GM10248 (cell line): Measurements from ENCODE around the gene NUMB.

Experiments used
- CTCF ChIA-PET: fragments of 300-600 bp; sonication (Branson Sonifier 250); formaldehyde crosslinking; extraction: SDS; loops from one replicate; lab custom pipeline; 2021; ENCODE audit warnings: antibody characterized with exemption; lab: Yijun Ruan, JAX
- POLR2A ChIA-PET: fragments of 350-650 bp; sonication (Branson Sonifier 250); formaldehyde crosslinking; extraction: SDS; loops from one replicate; lab custom pipeline; 2020; ENCODE audit warnings: antibody characterized with exemption; lab: Yijun Ruan, JAX
- DNase-seq: peaks from one replicate; pipeline ENCODE4 v3.0.0; 2012; ENCODE audit errors: extremely low spot score
- CTCF ChIP-seq: IDR thresholded peaks from 2 replicates; pipeline ENCODE4 v1.5.1; 2012; ENCODE audit warnings: mild to moderate bottlenecking, low read depth; ENCODE audit errors: extremely low read depth, missing control alignments, control extremely low read depth

NUMB gene

DNA sequence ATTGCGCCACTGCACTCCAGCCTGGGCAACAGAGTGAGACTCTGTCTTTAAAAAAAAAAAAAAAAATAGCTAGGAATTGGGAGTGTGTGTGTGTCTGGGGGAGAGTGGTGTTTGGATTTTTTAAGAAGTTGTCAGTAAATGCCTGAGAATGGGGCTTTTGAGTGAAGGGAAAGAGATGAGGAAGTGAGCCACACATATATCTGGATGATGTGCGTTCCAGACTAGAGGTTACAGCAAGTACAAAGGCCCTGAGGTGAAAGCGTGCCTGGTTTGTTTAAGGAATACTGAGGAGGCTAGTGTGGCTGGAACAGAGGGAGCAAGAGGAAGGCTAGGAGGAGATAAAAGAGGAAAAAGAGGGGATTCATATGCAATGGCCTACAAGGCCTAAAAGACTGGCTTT is 151.1 kb downstream of the NUMB start:
- ChIA-PET POLR2A (no interaction called here), CTCF (interaction anchor here (4.7 kb wide), 1 partner anchor 12 kb away, joined by 47 read pairs; no protein-coding TSS in a partner anchor)
- TF ChIP-seq CTCF, result no peak
- DNase-seq, result no peak

DNA sequence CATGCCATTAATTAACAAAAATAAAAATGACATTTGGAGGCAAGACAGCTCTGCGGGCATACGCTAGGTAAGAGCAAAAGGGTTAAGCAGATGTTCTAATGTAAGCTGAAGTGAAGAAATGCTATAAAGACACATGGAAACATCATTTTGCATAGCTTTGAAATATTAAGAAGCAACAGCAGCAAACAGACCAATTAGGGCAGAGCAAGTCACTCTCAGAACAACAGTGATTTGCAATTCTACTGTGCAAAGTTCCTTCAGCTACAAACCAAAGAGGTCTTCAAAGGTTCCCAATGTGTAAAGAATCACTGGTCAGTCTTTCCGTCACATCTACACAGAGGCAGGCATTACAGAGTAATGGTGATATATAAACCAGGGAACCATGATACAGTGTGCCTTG is 152.8 kb downstream of the NUMB start:
- POLR2A ChIA-PET, result no interaction called here

DNA sequence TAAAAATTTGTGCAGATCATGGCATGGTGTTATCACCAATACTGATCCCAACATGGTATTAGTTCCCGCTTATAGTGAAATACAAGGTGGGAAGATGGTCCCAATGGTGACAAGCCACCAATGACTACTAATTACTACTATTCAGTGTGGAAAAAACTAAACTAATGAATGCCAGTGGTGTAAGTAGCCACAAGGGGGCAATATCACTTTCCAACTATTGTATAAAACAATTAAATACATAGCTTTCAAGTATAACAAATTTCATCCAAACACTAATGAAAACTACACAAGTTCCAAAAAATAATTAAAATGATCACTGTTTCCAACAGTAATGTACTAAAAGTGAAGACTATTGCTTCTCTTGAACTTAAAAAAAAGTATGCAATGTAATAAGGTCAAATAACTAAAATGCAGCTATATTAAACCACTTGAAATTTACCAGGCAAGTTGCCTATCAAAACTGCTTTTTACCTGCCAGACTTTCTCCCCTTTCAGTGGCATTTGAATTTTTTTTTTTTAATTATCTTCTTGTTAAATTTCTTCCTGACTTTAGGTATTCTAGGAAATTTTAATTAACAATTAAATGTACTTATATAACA is 163.0 kb downstream of the NUMB start:
- POLR2A ChIA-PET, result interaction anchor here (0.6 kb wide), 2 partner anchors 161 to 492 kb away, joined by 5 read pairs; no protein-coding TSS in a partner anchor
- CTCF ChIA-PET, result interaction anchor here (0.7 to 3.9 kb wide), 42 partner anchors 9 to 400 kb away, joined by 3 to 64 read pairs (median 5); partner anchors contain the start of genes ACOT2 and NUMB
- DNase-seq, result peak; percentile 43
- peak; percentile 64 for TF ChIP-seq CTCF

More for the DNA sequence above, 152.8 kb downstream of the NUMB start:
- TF ChIP-seq CTCF, result no peak
- CTCF ChIA-PET, result interaction anchor here (0.6 to 4.7 kb wide), 4 partner anchors 9 to 142 kb away, joined by 3 to 47 read pairs (median 3); no protein-coding TSS in a partner anchor
- DNase-seq, result no peak

GRCh38 chr14:73293782-73294781 is 164.3 kb downstream of the NUMB start:
- CTCF ChIA-PET, result interaction anchor here (0.8 to 3.9 kb wide), 32 partner anchors 11 to 339 kb away, joined by 3 to 64 read pairs (median 6); partner anchors contain the start of genes ACOT2 and NUMB
- no peak for DNase-seq
- TF ChIP-seq CTCF, result no peak
- POLR2A ChIA-PET, result no interaction called here

DNA sequence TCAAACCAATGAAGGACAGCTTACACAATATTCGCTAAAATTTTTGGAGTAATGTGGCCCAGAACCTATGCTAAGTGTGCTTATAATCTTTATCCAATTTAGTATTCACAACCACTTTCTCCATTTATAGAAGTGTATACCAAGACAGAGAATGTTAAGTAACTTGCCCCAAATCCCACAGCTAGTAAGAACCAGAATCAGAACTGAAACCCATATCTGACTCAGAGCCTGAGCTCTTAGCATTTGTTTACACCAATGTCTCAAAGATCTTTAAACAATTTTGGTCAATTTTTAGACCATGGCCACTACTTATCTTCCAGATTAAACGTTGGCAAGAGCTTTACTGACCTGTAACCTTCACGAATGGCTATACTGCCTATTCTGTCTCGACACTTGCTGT is 168.1 kb downstream of the NUMB start:
- CTCF ChIA-PET, result interaction anchor here (1.2 to 1.5 kb wide), 3 partner anchors 11 to 183 kb away, joined by 3 to 6 read pairs (median 3); no protein-coding TSS in a partner anchor
- DNase-seq, result peak; percentile 63

More for the DNA sequence above, 168.1 kb downstream of the NUMB start:
- POLR2A ChIA-PET, result no interaction called here
- no peak for TF ChIP-seq CTCF
